Pons (tissue), 1 donor: ENCODE measurements around the gene STX18.
A peak's percentile ranks its signal among the peaks of the same experiment; 100 is the strongest.
"Not testable (repeated sequence)": the region's sequence is repeated elsewhere in the genome, so short reads cannot be mapped to it uniquely, and the experiment has no call there.

Source experiments
- DNase-seq: peaks from one replicate; pipeline ENCODE4 v3.0.0-alpha.2; 2016; ENCODE audit warnings: low spot score

STX18 gene

DNA sequence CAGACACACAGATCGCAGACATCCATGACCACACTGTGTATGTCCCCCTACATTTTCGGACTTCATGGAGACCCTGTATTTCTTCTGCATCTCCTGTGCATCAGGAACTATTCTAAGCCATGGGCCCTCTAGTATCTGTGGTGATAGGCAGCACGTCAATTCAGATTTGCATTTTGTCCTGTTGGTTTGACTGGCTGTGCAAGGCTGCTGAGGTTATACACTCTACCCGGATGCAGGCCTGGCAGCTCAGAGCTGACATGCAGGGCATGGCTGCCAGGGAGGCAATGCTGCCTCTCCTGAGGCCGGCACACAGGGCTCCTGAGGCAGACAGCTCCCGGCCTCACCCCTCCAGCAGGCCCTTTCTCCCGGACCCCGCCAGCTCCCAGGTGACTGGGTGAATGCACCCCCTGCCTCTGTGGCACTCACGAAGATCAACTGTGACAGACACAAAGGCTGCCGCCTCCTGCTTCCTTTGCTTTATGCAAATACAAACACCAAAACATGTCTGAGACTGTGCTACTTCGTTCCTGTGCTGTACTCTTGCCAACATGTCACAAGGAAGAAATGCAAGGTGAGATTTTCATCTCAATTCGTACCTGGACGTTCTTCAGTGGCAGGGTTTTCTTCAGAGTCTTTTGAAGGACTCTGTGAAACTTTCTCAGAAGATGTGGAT is 103.9 kb downstream of the STX18 start:
- no peak for DNase-seq

DNA sequence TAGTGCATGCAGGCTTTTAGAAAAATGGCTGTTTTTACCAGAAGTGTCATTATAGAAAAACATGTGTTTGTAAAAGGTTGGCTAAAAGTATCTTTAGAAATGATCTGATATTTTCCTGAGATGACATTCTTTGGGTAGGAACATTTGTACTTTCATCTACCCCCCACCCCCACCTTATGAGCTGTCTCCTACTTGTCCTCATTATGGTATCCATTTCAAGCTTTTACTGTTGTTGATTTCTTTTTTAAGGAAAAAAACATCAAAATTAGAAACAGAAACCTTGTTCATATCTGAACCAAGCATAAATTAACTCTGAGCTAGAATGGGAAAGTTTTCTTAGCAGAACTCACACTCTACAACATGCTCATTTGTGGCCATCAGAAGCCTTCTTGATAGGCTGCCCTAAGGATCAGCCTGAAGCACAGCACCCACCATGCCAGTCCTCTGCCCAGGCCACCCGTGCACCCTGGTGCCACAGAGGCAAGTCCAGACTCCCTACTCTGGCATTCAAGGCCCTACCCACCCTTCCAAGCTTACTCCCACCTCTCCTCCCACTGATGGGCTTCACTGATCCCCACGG is 105.5 kb downstream of the STX18 start:
- no peak for DNase-seq

DNA sequence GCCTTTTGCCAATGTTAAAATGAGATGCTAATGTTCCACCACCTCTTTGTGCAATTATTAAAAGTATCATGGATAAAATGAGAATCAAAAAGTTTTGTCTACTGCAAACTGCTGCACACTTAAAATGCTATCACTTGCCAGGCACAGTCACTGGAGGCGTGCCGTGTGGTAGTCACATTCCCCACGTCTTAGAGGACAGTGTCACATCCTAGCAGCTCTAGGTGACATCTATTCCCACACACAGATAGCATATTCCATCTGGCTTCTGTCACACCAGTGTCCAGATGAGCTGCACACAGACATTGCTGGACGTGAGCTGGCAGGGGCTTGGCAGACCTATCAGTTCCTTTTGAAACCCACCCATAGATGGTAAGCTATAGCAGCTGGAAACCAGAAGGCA is 107.9 kb downstream of the STX18 start:
- no peak for DNase-seq

DNA sequence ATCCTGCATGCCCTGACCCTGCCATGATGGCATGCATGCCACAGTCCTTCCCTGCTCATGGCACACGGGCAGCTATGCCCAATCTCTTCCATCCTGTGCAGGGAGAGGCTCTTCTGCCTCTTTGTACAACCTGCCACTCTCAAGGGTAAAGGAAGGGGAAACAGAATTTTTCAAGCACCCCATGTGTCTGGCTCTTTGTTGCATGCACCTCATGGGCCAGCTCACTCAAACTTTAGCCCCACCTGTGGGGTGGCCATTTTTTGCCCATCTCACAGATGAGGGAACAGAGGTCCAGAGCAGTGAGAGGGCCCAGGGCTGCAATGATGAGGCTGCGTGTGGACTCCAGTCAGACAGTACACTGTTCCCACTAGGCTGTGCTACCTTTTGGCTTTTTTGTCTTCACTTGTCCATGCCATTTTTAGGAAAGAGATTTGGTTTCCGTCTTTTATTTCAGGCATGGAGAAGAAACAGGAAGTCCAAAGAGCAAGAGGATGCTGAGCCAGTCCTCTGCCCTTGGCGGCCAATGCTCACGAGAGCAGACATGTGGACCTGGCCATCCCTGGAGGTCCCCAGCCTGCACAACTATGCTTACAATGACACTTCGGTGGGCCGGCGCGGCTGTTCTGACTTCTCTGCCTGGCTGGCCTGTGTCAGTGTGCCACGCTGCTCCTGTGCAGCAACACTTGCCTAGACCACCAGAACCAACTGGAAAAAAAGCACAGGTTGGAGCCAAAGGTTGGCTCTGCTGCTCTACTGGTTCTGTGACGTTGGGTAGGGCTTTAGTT is 109.3 kb downstream of the STX18 start:
- DNase-seq: no peak

DNA sequence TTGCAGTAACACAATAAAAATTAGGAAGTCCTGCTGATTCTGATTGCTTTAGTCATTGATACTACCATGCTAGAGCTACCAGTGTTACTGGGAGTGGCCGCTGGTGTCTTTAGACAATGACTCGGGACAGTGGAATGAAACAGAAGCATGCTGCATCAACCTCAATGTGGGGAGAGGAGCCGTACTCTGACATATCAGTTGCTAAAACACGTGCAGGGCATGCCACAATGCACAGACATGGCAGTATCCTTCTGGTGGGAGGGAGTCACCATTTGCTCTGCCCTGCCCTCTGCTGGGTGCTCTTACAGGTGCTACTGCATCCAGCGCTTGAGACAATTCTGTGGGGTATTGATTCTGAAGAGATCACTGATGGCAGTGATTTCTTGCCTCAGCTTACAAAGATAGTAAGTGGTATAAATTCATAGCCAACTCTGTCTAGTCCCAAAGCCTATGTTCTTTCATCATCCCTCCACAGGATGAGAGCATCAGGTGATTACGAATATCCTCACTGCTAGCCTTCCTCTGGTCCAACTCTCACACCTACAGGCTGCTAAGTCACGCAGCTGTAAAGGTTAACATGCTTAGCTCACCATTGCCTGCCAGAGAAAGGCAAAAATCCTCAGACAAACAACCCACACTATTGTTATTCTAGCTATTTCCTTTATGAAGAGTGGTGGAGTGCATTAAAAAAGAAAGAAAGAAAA is 111.2 kb downstream of the STX18 start:
- DNase-seq: peak; percentile 54

DNA sequence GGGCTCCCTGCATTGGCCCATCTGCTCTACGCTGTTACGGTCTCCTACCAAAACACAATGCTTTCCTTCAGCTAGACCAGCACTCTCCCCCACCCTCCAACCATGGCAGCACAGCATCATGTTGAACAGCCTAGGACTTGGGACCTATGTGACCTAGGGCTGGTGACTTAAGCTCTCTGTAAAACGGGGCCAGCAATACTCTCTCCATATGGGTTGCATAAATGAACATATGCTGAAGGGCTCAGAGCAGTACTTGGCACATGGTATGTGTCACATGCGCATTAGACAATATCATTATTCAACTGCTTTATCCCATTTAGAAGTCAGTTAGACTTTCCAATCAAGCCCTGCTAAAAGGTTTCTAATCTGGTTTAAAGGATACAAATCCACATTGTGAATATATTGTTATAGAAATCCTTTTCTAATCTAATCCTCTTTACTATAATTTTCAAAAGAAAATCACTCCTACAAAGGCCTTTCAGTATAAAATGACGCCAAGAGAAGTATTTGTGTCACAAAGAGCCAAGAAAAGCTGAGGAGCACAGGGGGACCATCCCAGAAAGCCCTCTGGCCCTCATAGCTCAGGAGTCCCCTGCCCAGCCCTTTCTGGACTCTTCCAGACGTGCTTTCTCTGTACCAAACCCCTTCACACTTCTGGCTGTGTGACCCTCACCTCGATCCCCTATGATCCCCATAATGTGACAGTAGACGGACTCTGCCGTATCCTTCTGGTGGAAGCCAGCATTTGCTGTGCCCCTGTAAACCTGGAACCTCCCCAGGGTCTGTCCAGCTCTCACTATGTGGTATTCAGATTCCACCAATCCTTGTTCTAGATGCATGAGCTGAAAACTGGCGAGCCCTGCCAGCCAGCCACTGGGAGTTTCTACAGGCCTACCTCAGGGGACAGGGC is 112.6 kb downstream of the STX18 start:
- peak; percentile 69 for DNase-seq

DNA sequence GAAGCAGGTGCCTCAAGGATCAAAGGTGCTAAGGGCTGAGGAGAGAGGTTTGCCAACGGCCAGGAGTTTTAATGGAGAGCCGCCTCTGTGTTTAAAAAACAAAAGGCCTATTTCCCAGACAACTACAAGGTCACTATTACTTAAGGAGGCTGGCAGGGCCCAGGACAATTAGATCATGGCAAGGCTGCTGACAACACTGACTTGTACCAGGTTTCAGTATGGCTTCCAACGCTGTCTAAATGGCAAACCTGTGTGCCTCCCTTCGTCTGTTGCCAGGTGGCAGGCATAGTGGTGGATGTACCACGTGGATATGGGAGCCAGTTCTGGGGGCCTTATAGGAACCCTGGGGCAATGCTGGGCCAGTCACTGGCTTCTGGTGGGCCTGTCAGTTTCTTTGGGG is 114.0 kb downstream of the STX18 start:
- DNase-seq: no peak

DNA sequence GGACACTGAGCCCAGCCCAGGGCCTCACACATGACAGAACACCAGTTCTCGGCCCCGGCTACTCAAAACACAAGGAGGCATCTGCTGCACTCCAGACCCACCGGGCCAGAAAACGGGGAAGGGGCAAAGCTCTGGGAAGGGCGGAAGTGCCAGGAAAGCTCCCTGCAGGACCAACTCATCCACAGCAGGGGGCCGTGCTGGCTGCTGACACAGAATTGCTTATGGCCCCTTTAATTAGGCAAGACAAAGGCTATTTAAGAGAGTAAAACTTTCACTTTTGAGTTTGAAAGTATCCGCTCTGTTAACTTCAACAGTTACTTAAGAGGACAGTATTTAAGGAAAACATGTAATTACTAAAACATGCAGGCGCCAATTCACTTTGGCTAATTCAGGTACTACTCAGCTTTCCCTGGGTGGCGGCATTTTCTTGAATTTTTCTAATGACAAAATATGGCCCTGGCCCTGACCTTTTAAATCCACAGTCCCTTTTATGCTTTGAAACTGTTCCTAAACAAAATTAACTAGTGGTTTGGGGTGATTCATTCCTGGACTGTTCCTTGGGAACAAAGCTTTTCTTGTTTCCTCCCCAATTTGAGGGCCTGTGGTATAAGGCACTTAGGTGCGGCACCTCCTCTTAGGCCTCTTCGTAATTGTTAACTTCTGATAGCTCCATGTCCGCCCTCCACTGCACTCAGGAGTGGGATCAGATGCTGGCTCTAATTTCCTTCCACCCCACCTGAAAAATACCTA is 114.6 kb downstream of the STX18 start:
- no peak for DNase-seq

DNA sequence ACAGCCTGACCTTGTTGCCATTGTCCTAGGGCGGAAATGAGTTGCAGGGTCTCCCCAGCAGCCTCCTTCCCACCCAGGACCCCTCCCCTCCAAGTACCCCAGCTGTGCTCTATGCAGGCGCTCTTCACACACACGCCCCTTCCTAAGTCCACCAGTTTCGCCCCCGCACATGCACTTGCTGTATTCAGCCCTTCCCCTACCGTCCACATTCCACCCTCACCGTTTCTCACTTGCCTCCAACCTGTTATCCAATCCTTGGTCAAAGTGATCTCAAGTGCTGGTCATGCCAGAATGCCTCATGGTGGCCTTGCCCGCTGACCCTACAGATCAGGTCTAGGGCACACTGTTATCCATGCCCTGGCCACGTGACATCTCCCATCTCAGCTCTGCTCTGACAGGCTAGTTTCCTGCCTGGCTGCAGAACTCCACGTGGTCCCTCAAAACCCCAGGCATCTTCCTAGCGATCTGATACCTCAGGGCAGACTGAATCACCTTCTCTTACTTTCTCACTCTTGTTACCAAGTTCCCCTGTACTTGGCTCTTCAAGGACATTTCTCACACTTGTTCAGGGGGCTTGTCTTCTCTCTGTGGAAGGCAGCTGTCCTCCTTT is 115.2 kb downstream of the STX18 start:
- no peak for DNase-seq

DNA sequence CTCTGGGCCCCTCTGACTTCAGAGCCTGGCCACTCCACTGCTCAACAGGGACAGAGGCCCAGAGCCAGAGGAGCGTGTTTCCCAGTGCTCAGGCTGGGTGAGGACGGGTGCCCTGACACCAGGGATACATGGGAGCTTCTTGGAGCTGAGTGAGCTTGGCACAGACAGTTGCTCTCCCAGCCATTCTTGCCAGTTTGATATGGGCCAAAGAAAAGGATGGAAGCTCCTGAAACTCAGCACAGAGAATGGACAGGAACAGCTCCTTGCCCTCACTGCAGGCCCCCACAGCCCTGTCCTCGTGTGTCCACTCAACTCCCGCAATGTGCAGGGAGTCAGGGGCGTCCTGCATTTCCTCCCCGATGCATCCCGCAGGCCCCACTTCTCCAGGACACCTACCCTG is 116.2 kb downstream of the STX18 start:
- no peak for DNase-seq

DNA sequence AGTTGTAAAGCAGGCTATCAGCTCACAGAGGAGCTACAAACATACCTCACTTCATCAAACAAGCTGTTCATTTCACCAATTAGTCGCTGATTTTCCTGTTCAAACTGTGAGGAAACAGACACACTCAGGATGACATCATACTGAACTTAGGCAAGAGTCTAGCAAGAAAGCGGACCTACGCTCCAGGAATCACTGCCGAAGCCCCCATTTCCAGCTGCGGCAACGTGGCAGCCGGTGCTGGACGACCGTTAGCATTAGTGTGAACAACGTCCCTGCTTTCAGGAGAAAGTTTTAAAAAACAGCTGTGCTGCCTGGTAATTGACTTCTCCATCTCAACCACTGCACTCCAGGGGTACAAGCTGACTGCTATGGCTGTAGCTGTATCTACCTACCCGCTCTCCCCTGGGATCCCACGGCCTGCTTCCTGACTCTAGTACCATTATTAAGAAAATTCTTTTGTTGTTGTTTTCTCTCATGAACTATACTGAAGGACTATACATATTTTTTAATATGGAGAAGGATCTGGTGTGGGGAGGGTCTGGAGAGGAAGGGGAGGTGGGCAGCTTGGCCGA is 116.6 kb downstream of the STX18 start:
- DNase-seq: no peak

DNA sequence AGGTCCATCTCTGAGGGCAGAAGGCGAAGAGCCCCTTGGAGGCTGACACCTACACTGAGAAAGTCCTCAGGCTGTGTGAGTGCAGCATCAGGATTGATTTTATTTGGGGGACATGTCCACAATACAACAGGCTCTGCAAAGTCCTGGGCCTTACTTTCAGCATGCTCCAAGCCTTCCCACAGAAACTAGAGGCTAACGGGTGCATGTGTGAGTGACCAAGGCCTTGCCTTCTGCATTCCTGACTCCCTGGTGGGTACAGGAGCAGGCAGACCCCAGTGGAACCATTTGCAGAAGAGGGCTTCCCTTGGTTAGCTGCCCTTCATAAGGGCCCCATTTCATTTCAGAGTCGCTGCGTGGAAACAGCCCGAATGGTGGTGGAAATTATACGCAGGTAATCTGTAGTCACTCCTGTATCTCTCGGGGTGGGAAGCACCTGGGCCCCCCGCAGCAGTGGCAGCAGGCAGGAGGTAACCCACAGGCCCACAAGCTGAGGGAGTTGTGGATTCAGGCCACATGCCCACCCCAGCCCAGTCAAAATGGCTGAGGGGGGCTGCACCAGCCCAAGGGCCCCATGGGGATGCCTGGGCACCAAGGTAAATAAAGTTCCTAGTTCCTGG is 117.2 kb downstream of the STX18 start:
- no peak for DNase-seq

DNA sequence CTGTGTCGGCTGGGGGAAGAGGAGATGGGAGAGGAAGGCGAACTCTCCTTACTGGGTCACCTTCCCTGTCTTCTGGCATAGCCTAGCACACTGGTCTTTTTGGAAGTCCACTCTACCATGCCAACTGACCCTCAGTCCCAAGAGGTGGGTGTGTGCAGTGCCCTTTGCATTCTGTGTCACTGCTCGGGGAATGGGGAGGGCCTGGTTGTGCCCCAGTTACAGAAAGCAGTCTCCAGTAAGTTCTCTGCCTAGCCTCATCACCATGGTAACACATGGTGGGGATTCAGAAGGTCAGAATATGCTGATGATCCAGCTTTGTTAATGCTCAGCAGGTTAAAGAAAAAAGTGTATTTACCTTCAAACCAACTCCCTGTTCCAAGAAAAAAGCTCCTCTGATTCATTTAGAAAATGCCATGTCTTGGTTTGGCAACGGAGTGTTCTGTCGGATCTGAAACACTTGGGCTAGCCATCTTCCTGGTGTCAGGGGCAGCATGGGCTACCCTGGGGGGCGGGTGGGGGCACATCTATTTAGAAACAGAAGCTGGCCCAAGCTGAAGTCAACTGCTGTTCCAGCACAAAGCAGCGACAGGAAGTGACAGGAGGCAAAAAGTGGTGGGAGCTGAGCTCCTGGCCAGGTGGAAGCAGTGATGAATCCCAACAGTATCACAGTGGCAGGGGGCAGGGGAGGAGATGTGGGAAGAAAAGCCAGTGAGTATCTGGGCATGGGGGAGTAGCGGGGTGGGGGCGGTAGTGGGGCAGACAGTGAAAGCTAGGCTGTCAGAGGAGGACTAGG is 117.9 kb downstream of the STX18 start:
- no peak for DNase-seq

DNA sequence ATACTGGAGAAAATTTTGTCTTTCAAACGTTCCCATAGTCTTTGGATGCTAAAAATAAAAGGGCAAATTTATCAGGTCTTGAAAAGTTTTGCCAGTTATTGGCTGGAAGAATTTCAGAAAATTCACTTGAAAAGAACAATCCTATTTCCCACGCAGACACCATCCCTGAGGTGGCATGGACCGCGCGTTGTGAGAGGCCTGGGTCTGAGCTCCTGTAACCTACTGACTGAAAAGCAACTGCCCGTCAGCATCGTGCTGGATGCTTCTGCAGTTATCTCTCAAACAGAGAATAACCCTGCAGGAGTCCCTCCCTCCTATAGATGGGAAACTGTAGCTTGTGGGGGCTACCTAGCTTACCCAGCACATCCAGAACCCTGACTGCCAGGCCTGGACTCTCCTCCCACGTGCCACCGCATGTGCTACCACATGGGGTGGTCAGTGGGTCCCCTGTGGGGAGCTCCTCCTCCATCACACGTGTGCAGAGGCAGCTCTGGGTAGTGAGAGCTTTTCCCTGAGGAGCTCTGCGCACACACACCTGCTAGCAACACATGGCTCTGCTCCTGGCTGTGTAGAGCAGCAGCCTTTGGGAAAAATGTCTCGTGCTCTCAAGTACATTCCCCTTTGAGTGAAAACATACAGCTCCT is 118.9 kb downstream of the STX18 start:
- no peak for DNase-seq

DNA sequence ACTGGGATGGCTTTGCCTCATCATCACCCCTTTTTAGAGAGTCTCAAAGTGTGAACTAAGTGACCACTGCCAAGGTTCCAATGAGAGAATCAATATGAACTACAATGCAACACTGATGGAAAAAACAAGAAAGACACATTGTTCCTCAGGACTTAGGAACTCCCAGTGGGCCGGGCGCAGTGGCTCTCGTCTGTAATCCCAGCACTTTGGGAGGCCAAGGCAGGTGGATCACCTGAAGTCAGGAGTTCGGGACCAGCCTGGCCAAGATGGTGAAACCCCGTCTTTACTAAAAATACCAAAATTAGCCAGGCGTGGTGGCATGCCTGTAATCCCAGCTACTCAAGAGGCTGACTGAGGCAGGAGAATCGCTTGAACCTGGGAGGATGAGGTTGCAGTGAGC is 119.7 kb downstream of the STX18 start:
- not testable (repeated sequence) for DNase-seq

DNA sequence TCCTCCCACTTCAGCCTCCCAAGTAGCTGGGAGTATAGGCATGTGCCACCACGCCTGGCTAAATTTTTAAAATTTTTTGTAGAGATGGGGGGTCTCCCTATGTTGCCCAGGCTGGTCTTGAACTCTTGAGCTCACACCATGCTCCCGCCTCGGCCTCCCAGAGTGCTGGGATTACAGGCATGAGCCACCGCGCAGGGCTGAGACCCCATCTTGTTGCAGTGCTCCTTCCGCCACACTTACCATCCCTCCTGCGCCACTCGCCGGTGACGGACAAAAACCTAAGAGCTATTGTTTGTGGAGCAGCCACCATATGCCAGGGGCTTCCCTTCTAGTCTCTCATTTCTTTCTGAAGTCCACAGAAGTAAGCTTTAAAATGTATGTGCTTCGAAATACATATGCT is 120.5 kb downstream of the STX18 start:
- DNase-seq: no peak

DNA sequence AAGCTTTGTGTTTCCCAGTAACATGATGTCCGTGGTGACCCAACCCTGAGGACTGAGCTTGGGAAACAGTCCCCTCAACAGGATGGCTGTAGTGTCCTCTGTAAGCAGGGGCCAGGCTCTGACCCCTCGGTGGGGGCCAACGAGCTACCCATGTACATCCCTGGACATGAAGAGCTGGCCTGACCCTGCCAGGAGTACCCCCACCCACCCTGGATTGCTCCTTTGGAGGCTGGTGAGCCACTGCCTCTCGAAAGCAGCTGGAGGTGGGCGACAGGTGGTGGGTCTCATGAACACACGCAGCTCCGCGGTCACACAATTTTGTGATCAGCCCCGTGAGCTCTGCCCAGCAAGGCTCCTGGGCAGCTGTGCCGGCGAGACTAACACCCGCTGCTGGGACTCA is 121.4 kb downstream of the STX18 start:
- no peak for DNase-seq

DNA sequence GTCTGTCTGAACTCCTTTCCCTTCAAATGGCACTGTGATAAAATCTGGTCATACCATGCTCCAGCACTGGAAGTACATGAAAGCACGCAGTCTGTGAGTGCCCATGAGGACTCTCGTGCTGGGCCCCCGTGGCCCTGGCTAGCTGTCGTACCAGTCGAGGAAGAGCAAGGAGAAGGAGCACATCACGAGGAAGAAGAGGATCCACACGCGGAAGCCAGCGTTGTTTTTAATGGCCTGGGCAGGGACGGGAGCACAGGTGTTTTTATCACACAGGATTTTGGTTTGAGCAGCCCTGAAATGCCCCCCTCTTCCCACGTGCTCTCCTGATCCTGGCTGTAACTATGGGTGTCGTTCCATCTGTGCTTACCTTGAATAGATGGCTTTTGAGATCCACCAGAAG is 122.0 kb downstream of the STX18 start:
- no peak for DNase-seq
